Mucosa of rectum (tissue), 2 donors: ENCODE measurements around the gene EPHB2.

ENCODE experiments used
- H3K27ac ChIP-seq, 2 donors: one replicate each; pipeline ENCODE4 v1.7.0; 2013; ENCODE audit warnings: inconsistent platforms in 2 of 2, low read depth in 2 of 2, low read length in 2 of 2
- H3K27me3 ChIP-seq, 2 donors: one replicate each; pipeline ENCODE4 v1.7.0; 2013; ENCODE audit warnings: low read length in 2 of 2; ENCODE audit not compliant: control insufficient read depth in 2 of 2, insufficient read depth in 2 of 2
- H3K36me3 ChIP-seq, 2 donors: one replicate each; pipeline ENCODE4 v1.7.0; 2013; ENCODE audit warnings: low read length in 2 of 2; ENCODE audit not compliant: control insufficient read depth in 2 of 2, insufficient read depth in 2 of 2
- H3K4me1 ChIP-seq, 2 donors: one replicate each; pipeline ENCODE4 v1.7.0; 2013; ENCODE audit warnings: low read length in 2 of 2, mild to moderate bottlenecking in 1 of 2; ENCODE audit not compliant: control insufficient read depth in 2 of 2, insufficient read depth in 2 of 2
- H3K4me3 ChIP-seq, 2 donors: one replicate each; pipeline ENCODE4 v1.7.0; 2013; ENCODE audit warnings: low read length in 2 of 2
- H3K9ac ChIP-seq, 2 donors: one replicate each; pipeline ENCODE4 v1.7.0; 2013; ENCODE audit warnings: low read length in 2 of 2, low read depth in 1 of 2, mild to moderate bottlenecking in 1 of 2
- H3K9me3 ChIP-seq, 2 donors: one replicate each; pipeline ENCODE4 v1.7.0; 2013; ENCODE audit warnings: low read length in 2 of 2; ENCODE audit not compliant: control insufficient read depth in 2 of 2
- donor health status: healthy.
- donor health status: Normal muscosa, but diverticular disease.

EPHB2 gene

DNA sequence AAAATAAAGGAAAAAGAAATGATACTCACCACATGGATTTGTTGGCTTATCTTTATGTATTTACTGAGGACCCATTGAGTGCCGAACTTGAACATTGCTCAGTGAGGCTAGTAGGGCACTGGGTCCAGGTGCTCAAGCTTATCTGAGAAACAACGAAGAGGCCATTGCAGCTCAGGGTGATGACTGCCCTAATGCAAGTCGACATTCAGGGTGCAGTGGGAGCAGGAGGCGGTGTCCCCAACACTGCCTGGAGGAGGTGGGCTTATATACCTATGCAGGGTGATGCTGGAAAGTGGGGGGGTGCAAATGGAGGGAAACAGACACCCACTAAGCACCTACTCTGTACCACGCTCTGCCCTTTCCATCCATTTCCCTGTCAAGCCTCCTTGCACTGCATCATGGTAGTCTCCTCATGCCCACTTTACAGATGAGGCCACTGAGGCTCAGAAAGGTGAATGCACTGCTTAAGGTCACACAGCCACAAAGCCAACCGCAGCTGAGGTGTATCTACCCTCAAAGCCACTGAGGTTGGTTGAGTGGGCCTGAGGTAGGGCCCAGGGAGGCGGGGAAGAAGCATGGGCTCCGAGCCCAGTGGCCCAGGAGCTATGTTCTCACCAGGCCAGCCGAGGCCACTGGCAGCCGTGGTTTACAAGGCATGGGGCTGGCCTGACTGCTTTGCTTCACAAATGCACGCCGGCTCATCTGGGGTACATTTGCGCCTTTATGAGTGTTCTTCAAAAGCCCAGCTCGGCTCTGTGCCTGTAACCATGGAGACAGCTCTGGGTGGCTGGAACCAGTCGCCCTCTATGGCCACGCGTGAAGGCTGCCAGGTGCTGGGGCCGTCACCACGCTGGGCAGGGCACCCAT lies 103.8 kb downstream of the EPHB2 start:
- H3K9me3 ChIP-seq, result no peaks in the 10 kb centered on the region
- peaks cover 0 to 3% of the 10 kb centered on the region in 2 donors for H3K4me1 ChIP-seq
- no peak overlapping the region for H3K9ac ChIP-seq
- H3K27me3 ChIP-seq, result no peaks in the 10 kb centered on the region
- no peak overlapping the region for H3K4me3 ChIP-seq
- H3K36me3 ChIP-seq, result peaks cover 0 to 3% of the 10 kb centered on the region in 2 donors
- H3K27ac ChIP-seq, result no peak overlapping the region

DNA sequence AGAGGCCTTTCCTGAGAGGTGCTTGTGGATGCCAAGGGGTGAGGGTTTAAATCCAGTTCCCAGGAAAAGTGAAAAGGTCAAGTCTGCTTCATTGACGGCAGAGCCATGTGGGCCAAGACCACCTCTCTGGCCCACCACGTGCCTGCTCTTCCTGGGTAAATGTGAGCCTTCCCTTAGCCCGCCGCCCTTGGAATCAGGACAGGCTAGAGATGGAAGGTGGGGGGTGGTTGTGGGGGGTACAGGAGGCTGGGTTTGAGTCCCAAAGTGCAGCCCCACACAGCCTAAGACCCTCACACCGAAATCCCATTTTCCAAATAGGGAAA lies 104.4 kb downstream of the EPHB2 start:
- H3K27ac ChIP-seq, result no peak overlapping the region
- H3K4me1 ChIP-seq, result peaks cover 0 to 3% of the 10 kb centered on the region in 2 donors
- no peaks in the 10 kb centered on the region for H3K27me3 ChIP-seq
- no peak overlapping the region for H3K4me3 ChIP-seq
- H3K36me3 ChIP-seq, result no peaks in the 10 kb centered on the region
- no peaks in the 10 kb centered on the region for H3K9me3 ChIP-seq
- no peak overlapping the region for H3K9ac ChIP-seq

DNA sequence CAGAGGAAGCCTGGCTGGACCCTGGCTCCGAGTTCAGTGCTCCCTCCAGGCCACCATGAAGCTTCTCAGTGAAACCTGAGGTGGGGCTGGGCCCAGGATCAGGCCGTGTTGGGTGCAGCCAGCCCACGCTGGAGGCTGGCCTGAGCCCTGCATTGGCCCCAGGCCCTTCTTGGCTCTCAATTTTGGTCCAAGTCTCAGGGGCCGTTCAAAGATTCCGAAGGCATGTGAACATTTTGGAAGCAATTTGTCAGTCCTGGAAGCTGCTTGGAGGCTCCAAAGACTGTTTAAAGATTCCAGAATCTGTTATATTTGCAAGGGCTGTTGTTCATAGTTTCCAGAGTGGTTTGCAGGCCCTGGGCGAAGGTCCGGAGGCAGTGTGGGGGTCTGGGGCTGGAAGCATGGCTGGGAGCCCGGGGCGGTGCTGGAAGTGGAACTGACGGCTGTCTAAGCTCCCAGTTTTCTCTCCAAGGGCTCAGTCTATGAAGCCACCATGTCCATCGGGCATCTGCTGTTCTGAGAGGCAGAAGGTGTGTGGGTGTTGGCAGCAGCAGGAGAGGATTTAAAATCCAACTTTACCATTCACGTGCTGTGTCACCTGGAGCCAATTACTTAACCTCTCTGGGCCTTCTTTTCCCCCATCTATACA lies 104.9 kb downstream of the EPHB2 start:
- H3K27ac ChIP-seq, result no peak overlapping the region
- H3K9ac ChIP-seq, result no peak overlapping the region
- no peak overlapping the region for H3K4me3 ChIP-seq
- H3K9me3 ChIP-seq, result no peaks in the 10 kb centered on the region
- peaks cover 0 to 3% of the 10 kb centered on the region in 2 donors for H3K4me1 ChIP-seq
- no peaks in the 10 kb centered on the region for H3K27me3 ChIP-seq
- no peaks in the 10 kb centered on the region for H3K36me3 ChIP-seq

DNA sequence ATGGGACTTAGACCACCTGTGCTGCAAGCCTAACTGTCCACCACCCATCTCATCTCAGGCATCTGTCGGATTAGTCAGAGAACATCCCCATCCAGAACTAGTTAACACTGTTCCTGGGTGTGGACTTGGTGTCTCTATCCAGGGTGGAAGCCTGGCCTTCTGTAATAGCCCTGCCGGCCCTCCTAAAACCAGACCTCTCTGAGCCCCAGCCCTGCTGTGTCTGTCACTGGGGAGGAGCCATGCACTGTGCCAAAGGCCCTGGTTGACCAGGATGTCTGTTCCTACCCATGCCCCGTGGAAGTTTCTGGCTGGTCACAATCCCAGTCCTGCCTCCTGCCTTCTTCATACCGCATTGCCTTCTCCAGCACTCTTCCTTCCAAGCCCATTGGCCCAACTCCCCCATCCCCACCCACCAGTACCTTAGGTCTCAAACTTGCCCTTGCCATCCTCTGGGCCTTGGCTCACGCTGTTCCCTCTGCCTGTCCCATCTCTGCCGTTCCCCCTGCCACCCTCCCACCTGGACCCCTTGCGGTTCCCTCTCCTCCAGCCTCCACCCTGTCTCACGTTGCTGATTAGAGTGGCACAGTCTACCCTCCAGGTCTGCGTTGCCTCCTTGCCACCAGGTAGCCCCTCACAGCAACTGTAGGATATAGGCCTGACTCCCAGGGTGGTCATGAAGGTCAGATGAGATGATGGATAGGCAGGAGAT lies 105.6 kb downstream of the EPHB2 start:
- no peak overlapping the region for H3K27ac ChIP-seq

DNA sequence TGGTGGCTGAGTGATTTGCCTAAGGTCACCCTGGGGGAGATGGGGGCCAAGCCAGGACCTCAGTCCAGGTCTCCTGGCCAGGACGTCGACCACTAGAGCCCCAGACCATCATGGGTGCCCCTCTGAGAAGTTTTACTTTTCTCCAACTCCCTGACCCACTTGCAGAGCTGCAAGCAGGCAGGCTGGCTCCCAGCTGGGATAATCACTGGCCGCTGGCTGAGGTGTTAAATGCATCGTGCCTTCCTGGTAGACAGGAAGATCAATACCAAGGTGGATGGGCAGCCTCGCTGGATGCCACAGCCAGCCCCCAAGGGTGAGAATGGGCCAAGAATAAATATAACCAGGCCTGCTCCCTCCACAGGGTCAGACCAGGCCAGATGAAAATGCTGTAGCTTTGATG lies 106.2 kb downstream of the EPHB2 start:
- Histone ChIP-seq H3K4me3 (no peak overlapping the region), H3K27ac (no peak overlapping the region)

More for the DNA sequence above, 105.6 kb downstream of the EPHB2 start:
- Histone ChIP-seq H3K27me3 (no peaks in the 10 kb centered on the region), H3K36me3 (no peaks in the 10 kb centered on the region), H3K9ac (no peak overlapping the region), H3K4me1 (peaks cover 0 to 3% of the 10 kb centered on the region in 2 donors), H3K4me3 (no peak overlapping the region), H3K9me3 (no peaks in the 10 kb centered on the region)

DNA sequence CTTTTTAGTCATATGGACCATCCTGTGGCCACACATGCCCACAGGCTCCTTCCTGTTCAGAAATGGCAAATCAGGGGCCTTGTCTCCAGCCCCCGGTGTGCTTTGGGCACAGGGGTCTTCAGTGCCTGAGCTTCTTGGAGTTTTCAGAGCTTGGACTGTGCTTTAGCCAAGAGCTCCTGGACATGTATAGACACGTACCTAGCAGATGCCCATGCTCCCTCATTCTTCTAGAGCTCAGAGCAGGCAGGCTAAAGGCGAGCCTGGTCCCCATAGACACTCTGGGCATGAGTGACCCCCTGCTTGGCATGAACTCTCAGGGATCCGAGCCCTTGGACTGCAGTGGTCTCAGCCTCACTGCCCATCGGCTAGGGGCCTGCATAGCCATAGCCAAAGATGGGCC lies 106.8 kb downstream of the EPHB2 start:
- no peak overlapping the region for H3K4me3 ChIP-seq
- H3K4me1 ChIP-seq, result peaks cover 0 to 3% of the 10 kb centered on the region in 2 donors
- no peak overlapping the region for H3K27ac ChIP-seq
- H3K9ac ChIP-seq, result no peak overlapping the region
- H3K36me3 ChIP-seq, result no peaks in the 10 kb centered on the region
- no peaks in the 10 kb centered on the region for H3K9me3 ChIP-seq
- H3K27me3 ChIP-seq, result no peaks in the 10 kb centered on the region

More for the DNA sequence above, 106.2 kb downstream of the EPHB2 start:
- Histone ChIP-seq H3K27me3 (no peaks in the 10 kb centered on the region), H3K9me3 (no peaks in the 10 kb centered on the region), H3K9ac (no peak overlapping the region), H3K4me1 (peaks cover 0 to 3% of the 10 kb centered on the region in 2 donors), H3K36me3 (no peaks in the 10 kb centered on the region)

DNA sequence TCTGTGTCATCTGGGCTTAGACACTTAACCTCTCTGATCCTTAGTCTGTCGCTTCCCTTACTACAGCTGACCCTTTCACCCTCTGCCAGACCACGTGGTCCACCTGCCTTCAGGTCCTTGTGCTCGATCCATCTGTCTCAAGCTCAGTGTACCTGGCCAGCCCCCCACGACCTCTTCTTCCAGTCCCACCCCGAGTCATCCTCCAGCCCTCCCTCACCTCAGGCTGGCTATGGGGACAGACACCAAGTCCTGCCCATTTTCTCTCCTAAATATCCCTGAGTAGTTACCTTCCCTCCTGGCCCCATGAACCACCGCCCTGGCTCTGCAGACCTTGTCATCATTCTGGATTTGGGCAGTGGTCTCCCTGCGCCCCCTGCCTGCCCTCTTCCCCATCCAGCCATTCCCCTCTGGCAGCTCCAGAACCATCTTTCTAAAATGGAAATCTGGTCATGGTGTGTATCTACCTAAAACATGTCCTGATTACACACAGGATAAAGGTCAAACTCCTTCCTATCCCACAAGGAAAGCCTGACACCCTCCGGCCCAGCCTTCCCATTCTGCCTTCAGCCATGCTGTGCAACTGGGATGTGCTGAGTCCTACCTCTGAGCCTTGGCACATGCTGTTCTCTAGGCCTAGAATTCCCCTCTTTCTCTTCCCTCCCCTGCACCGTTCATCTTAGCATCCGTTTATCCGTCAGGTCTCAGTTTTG lies 107.6 kb downstream of the EPHB2 start:
- no peak overlapping the region for H3K9ac ChIP-seq
- no peaks in the 10 kb centered on the region for H3K9me3 ChIP-seq
- H3K36me3 ChIP-seq, result no peaks in the 10 kb centered on the region
- H3K27ac ChIP-seq, result no peak overlapping the region
- H3K27me3 ChIP-seq, result no peaks in the 10 kb centered on the region
- H3K4me3 ChIP-seq, result no peak overlapping the region
- peaks cover 0 to 3% of the 10 kb centered on the region in 2 donors for H3K4me1 ChIP-seq

DNA sequence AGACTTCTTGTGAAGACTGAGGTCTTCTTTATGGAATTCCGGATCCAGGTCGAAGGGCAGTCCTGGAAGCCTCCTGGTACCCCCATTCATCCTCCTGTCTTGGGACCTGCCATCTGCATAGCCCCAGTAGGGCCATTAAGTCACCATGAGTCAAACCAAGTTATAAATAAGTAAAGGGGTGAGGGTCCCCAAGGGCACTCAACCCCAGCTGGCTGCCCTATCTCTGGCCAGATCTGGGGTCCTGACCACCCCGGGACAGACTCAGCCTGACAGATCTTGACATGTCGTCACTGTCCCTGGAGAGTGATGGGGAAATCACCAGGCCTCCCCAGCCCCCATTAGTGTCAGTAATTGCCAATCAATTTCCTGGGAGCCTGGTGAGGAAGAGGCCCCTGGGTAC lies 108.7 kb downstream of the EPHB2 start:
- H3K4me1 ChIP-seq, result peaks cover 0 to 3% of the 10 kb centered on the region in 2 donors
- H3K9ac ChIP-seq, result no peak overlapping the region
- no peaks in the 10 kb centered on the region for H3K36me3 ChIP-seq
- H3K9me3 ChIP-seq, result no peaks in the 10 kb centered on the region
- H3K27ac ChIP-seq, result no peak overlapping the region
- H3K4me3 ChIP-seq, result no peak overlapping the region
- no peaks in the 10 kb centered on the region for H3K27me3 ChIP-seq

DNA sequence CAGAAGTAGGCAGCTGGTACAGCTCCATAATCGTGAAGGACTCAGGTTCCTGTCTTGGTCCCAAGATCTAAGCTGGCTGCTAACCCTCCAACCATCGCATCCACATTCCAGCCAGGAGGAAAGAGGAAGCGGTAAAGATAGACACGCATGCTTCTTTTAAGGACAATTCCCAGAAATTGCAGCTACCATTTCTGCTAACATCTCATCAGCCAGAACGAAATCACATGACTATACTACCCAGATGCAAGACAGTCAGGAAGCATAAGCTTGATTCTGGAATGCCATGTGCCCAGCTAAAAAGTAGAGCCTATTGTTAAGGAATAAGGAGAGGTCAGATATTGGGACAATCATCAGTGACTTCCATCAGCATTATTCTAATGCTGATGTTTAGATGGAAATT lies 110.4 kb downstream of the EPHB2 start:
- no peaks in the 10 kb centered on the region for H3K36me3 ChIP-seq
- no peaks in the 10 kb centered on the region for H3K27me3 ChIP-seq
- peaks cover 0 to 3% of the 10 kb centered on the region in 2 donors for H3K4me1 ChIP-seq
- H3K9ac ChIP-seq, result no peak overlapping the region
- H3K27ac ChIP-seq, result no peak overlapping the region
- no peaks in the 10 kb centered on the region for H3K9me3 ChIP-seq
- H3K4me3 ChIP-seq, result no peak overlapping the region
